IPS DF 6.9 (cell line): Measurements from ENCODE around the gene GNAS.
A peak's percentile ranks its signal among the peaks of the same experiment; 100 is the strongest.

ENCODE experiments used
- DNase-seq: peaks from one replicate; pipeline ENCODE4 v3.0.0-alpha.2; 2013; ENCODE audit warnings: low read depth, low spot score
- H3K27ac ChIP-seq: one replicate; pipeline ENCODE4 v1.5.1; 2013; ENCODE audit warnings: low read length, control low read depth
- H3K27me3 ChIP-seq: 2 replicates; pipeline ENCODE4 v1.6.1; 2013; ENCODE audit warnings: mild to moderate bottlenecking, low read length; ENCODE audit not compliant: control insufficient read depth, insufficient read depth
- H3K36me3 ChIP-seq: 2 replicates; pipeline ENCODE4 v1.6.1; 2013; ENCODE audit warnings: low read length; ENCODE audit not compliant: control insufficient read depth, insufficient read depth
- H3K4me1 ChIP-seq: 2 replicates; pipeline ENCODE4 v1.6.1; 2013; ENCODE audit warnings: low read length; ENCODE audit not compliant: control insufficient read depth, insufficient read depth
- H3K4me3 ChIP-seq: 2 replicates; pipeline ENCODE4 v1.5.1; 2013; ENCODE audit warnings: mild to moderate bottlenecking, low read length
- H3K9me3 ChIP-seq: 2 replicates; pipeline ENCODE4 v1.6.1; 2013; ENCODE audit warnings: low read length, inconsistent platforms; ENCODE audit not compliant: control insufficient read depth, insufficient read depth
- WGBS: extraction: QIAGEN DNeasy Blood & Tissue Kit; methylation state at CpG from one replicate; pipeline ENCODE4 v1.1.7; 2013; ENCODE audit warnings: mixed read lengths, missing lambda C conversion rate; ENCODE audit not compliant: insufficient read length, insufficient coverage; 5-methylcytosine and 5-hydroxymethylcytosine counted together

GNAS gene

DNA sequence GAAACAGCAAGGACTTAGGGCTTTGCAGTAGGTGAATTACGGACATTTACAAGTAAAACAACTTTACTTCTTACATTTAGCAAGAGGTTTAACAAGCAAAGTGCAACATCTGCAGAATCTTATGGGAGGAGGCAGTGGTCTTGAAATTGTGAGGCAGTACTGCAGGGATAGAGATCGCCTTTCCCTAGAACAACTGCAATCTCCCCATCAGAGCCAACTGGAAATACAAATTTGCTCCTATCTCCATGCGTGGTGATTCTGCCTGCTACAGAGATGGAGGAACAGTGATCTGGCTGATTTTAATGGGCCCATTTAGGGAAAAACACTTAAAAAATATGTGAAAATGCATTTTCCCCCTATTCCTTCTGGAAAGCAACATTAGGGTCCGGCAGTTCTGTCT is 25.9 kb downstream of the GNAS start:
- no CpG with 5 or more reads among the region's 4 CpGs for WGBS
- Histone ChIP-seq H3K36me3 (no peaks in the 10 kb centered on the region), H3K27ac (no peak overlapping the region), H3K9me3 (no peaks in the 10 kb centered on the region), H3K4me3 (no peak overlapping the region), H3K27me3 (no peaks in the 10 kb centered on the region), H3K4me1 (peaks cover 7% of the 10 kb centered on the region)
- no peak for DNase-seq

DNA sequence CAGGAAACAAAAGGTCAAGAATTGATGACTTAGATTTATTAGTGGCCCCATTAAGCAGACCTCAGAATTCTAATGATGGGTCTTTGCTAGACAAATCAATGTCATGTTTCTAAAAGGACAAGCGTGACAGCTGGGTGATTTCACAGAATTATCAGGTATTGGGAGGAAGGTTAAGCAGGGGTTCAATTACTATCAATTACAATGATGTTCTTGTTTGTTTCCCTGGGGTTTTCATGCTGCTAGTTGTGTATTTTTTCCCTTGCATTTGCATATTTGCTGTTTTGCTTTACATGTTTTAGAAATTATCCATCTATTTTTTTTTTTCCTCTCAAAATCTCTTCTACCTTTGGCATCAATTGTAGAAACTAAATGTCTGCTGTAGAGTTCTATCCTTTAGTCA is 27.9 kb downstream of the GNAS start:
- Histone ChIP-seq H3K27me3 (no peaks in the 10 kb centered on the region), H3K36me3 (no peaks in the 10 kb centered on the region), H3K9me3 (no peaks in the 10 kb centered on the region), H3K4me1 (peaks cover 8% of the 10 kb centered on the region), H3K27ac (no peak overlapping the region), H3K4me3 (no peak overlapping the region)
- WGBS, result no CpG with 5 or more reads among the region's 1 CpG
- no peak for DNase-seq

DNA sequence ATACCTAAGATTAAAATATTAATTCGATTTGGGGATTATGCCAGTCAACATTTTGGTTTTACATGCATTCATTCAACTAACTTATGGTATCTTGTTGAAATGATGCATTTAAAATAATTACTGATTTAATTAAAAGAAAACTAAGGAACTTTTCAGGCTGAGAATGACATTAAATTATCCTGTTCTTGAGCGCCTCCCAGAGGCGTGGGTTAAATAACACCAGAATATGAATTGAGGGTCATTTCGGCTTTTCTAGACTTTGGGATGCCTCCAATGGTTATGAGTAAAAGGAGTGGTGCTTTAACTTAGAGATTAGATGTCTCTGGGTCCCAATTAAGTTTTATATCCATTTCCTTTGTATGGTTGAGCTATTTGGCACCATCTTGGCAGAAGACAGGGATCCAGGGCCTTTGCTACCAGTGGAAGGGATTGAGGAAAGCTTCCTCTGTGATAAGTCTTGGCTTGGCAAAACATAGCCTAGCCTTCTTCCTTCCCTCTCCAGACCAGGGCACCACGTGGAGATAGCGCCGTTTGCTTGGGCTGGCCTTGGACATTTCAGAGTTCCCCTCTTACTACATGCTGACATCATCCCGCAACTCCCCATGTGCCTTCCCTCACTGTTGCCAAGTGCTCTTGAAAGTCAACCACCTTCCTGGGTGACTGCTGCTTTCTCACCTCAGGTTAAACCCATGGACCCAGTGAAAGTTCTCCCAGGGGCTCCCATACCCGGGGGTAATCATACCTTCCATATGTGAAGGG is 28.7 kb downstream of the GNAS start:
- H3K27ac ChIP-seq, result no peak overlapping the region
- whole genome bisulfite sequencing, result no CpG with 5 or more reads among the region's 9 CpGs
- H3K4me1 ChIP-seq, result peaks cover 7% of the 10 kb centered on the region
- H3K9me3 ChIP-seq, result no peaks in the 10 kb centered on the region
- H3K36me3 ChIP-seq, result no peaks in the 10 kb centered on the region
- no peak overlapping the region for H3K4me3 ChIP-seq
- no peaks in the 10 kb centered on the region for H3K27me3 ChIP-seq
- no peak for DNase-seq

GRCh38 chr20:58882704-58883089 is 30.2 kb downstream of the GNAS start:
- H3K27ac ChIP-seq, result no peak overlapping the region
- no peak for DNase-seq
- no peaks in the 10 kb centered on the region for H3K9me3 ChIP-seq
- no peak overlapping the region for H3K4me3 ChIP-seq
- no peaks in the 10 kb centered on the region for H3K27me3 ChIP-seq
- no CpG with 5 or more reads among the region's 5 CpGs for WGBS
- H3K36me3 ChIP-seq, result no peaks in the 10 kb centered on the region
- H3K4me1 ChIP-seq, result peaks cover 4% of the 10 kb centered on the region

DNA sequence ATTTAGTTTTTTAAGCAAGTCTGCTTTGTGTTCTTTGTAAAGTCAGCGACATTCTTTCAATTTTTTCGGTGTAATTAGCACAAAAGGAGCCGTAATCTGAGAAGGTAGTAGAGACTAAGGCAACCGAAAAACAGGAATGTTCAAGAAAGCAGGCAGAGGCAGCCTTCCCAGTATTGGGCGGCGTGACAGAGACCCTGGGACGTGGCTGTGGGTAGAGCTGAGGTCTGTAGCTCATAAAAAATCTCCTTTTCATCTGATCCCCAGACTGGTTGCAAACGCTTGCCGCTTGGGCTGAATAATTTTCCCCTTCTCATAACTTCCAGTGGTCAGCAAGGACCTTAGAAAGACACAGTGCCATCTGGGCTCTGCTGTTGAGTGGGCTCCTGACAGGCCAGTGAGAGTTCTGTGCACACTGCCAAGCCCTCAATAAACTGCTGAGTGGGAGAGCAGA is 30.8 kb downstream of the GNAS start:
- Histone ChIP-seq H3K4me3 (no peak overlapping the region), H3K27ac (no peak overlapping the region), H3K9me3 (no peaks in the 10 kb centered on the region), H3K4me1 (peaks cover 4% of the 10 kb centered on the region), H3K27me3 (no peaks in the 10 kb centered on the region), H3K36me3 (no peaks in the 10 kb centered on the region)
- WGBS, result no CpG with 5 or more reads among the region's 9 CpGs
- no peak for DNase-seq

GRCh38 chr20:58884966-58885365 is 32.5 kb downstream of the GNAS start:
- WGBS, result no CpG with 5 or more reads among the region's 3 CpGs
- Histone ChIP-seq H3K4me1 (peaks cover 4% of the 10 kb centered on the region), H3K9me3 (no peaks in the 10 kb centered on the region), H3K27me3 (no peaks in the 10 kb centered on the region), H3K36me3 (no peaks in the 10 kb centered on the region), H3K27ac (no peak overlapping the region), H3K4me3 (no peak overlapping the region)
- no peak for DNase-seq

GRCh38 chr20:58886546-58886945 is 34.0 kb downstream of the GNAS start:
- no peaks in the 10 kb centered on the region for H3K27me3 ChIP-seq
- no peaks in the 10 kb centered on the region for H3K36me3 ChIP-seq
- DNase-seq, result no peak
- no peak overlapping the region for H3K4me3 ChIP-seq
- H3K27ac ChIP-seq, result no peak overlapping the region
- H3K9me3 ChIP-seq, result no peaks in the 10 kb centered on the region
- peaks cover 4% of the 10 kb centered on the region for H3K4me1 ChIP-seq

GRCh38 chr20:58888103-58888502 is 35.6 kb downstream of the GNAS start:
- Histone ChIP-seq H3K36me3 (no peaks in the 10 kb centered on the region), H3K9me3 (no peaks in the 10 kb centered on the region), H3K4me1 (peaks cover 2% of the 10 kb centered on the region; the same call in 1 of the 2 replicates), H3K27ac (no peak overlapping the region), H3K4me3 (peak overlapping the region; percentile 92; the same call in 1 of the 2 replicates), H3K27me3 (no peaks in the 10 kb centered on the region)
- WGBS, result no CpG with 5 or more reads among the region's 12 CpGs
- DNase-seq, result no peak

- Histone ChIP-seq H3K4me3 (peak overlapping the region; percentile 92), H3K27me3 (no peaks in the 10 kb centered on the region), H3K36me3 (no peaks in the 10 kb centered on the region), H3K27ac (no peak overlapping the region), H3K4me1 (peaks cover 2% of the 10 kb centered on the region; the same call in 1 of the 2 replicates), H3K9me3 (no peaks in the 10 kb centered on the region)
- DNase-seq, result no peak
- no CpG with 5 or more reads among the region's 101 CpGs for WGBS
Observed at GRCh38 chr20:58888521-58889333, 36.2 kb downstream of the GNAS start.

GRCh38 chr20:58889334-58889760 is 36.8 kb downstream of the GNAS start:
- Histone ChIP-seq H3K27ac (no peak overlapping the region), H3K27me3 (no peaks in the 10 kb centered on the region), H3K4me1 (no peaks in the 10 kb centered on the region), H3K36me3 (no peaks in the 10 kb centered on the region), H3K9me3 (no peaks in the 10 kb centered on the region), H3K4me3 (peak overlapping the region; percentile 92)
- WGBS, result no CpG with 5 or more reads among the region's 35 CpGs
- DNase-seq, result no peak
